Measurements from ENCODE around the gene ZNG1A.

DNA sequence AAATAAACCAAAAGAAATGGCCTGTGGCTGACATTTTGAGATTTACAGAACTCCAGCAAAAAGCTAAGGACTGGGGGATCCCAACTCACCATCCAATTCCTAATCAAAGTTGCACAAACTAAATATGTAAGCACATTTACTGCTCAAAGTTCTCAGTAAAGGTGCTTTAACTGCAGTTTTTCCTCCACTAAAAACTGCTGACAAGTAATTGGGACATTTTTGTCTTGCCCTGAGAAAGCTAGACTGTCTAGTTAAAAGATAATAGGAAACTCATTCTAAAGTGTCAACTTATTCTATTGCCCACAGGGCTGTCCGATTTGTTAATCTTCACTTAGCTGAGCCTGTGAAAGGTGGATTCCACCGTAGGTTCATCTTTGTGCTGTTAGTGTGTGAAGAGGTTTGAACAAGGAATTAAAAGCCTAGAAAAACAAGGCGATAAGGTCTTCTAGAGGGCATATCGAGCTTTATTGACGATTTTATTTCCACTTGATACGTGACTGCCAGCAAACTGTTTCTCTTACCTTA, 36.8 kb upstream of the ZNG1A start:
- TF ChIP-seq TAF1 (IDR thresholded peaks at IDR 0.05; ENCODE audit: borderline replicate concordance, insufficient read depth, low read length) (no peak), POLR2AphosphoS5 (IDR thresholded peaks at IDR 0.05; ENCODE audit: low read depth, low read length) (no peak), SIN3A (IDR thresholded peaks at IDR 0.05; ENCODE audit: borderline replicate concordance, insufficient read depth, low read length) (no peak), FOXP2 (optimal IDR thresholded peaks at IDR 0.05; ENCODE audit: borderline replicate concordance, extremely low read depth, extremely low read length, insufficient read depth) (no peak)
- TF ChIP-seq, protein P1, sequence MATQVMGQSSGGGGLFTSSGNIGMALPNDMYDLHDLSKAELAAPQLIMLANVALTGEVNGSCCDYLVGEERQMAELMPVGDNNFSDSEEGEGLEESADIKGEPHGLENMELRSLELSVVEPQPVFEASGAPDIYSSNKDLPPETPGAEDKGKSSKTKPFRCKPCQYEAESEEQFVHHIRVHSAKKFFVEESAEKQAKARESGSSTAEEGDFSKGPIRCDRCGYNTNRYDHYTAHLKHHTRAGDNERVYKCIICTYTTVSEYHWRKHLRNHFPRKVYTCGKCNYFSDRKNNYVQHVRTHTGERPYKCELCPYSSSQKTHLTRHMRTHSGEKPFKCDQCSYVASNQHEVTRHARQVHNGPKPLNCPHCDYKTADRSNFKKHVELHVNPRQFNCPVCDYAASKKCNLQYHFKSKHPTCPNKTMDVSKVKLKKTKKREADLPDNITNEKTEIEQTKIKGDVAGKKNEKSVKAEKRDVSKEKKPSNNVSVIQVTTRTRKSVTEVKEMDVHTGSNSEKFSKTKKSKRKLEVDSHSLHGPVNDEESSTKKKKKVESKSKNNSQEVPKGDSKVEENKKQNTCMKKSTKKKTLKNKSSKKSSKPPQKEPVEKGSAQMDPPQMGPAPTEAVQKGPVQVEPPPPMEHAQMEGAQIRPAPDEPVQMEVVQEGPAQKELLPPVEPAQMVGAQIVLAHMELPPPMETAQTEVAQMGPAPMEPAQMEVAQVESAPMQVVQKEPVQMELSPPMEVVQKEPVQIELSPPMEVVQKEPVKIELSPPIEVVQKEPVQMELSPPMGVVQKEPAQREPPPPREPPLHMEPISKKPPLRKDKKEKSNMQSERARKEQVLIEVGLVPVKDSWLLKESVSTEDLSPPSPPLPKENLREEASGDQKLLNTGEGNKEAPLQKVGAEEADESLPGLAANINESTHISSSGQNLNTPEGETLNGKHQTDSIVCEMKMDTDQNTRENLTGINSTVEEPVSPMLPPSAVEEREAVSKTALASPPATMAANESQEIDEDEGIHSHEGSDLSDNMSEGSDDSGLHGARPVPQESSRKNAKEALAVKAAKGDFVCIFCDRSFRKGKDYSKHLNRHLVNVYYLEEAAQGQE (IDR thresholded peaks at IDR 0.05; ENCODE audit: insufficient read depth in 1 of 2, low read depth in 2 of 2, low read length in 2 of 2), result no peak

Measured in PFSK-1 (cell line).